ENCODE data around the gene NCAM1.
A peak's percentile ranks its signal among the peaks of the same experiment; 100 is the strongest.

Gene NCAM1

GRCh38 chr11:113311536-113311935 is 350.3 kb downstream of the NCAM1 start:
- DNase-seq (ENCODE audit: low spot score) = no peak

DNA sequence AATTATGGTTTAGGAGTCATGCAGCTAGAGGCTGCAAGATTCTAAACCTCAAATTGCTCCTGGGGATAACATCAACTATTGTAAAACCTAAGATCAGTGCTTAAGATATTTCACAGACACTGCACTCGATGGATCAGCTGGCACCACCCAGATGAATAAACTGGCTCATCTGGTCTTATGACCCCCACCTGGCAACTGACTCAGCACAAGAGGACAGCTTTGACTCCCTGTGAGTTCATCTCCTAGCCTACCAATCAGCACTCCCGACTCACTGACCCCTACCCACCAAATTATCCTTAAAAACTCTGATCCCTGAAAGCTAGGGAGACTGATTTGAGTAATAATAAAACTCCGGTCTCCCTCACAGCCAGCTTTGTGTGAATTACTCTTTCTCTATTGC is 352.4 kb downstream of the NCAM1 start:
- no peak for DNase-seq (ENCODE audit: low spot score)

DNA sequence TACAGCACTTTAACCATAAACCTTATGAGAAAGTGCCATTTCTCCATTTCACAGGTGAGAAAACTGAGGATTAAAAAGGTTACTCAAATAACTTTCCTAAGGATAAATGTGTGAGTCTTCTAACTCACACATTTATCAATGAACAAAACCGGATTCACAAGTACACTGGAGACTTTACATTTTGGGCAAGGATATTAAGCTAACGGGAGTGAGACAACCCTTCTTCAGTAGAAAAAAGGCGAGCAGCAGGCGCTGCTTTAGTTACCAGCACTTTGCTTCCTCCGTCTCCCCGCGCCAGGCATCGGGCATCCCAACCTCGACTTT is 352.8 kb downstream of the NCAM1 start:
- no peak for DNase-seq (ENCODE audit: low spot score)

GRCh38 chr11:113314389-113315301 is 353.4 kb downstream of the NCAM1 start, which contains the start of gene TTC12:
Gene TTC12, plus strand, starts transcription at chr11:113314583. Its CDS starts 1,675 bp downstream, at chr11:113316258.
- DNase-seq (ENCODE audit: low spot score) = peak; percentile 94

DNA sequence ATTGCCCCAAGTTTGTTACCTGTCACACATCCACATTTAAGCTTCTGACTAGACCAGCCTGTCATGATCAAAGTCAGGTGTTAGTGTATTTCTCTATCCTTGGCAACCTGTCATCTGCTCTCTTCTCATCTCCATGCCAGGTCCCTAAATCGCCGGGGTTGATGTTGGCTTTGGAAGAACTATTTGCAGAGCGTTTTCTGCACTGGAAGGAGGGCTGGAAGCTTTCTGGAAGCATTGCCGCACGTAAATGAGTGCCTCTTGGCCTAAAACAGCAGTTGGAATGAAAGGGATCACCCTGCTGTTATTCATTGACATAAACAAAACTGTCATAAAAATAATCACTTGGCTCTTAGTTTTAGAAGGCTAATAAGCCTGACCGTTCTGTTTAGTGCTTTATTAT is 354.6 kb downstream of the NCAM1 start:
- no peak for DNase-seq (ENCODE audit: low spot score)

DNA sequence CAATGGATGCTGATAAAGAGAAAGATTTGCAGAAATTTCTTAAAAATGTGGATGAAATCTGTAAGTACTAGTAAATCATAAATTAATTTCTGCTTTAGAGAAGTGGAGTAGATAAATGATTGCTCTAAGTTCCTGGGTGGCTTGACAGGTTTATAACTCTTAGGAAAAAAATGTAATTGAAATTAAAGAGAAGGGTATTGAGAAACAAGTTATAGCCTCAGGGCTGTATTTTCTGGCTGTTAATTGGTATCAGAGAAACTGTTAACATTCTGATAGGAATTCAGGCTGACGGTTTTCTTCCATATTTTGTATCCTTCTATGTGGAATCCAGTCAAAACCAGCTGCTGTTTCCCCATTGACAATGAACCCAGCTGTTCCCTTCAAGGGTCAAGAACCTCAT is 355.0 kb downstream of the NCAM1 start:
- DNase-seq (ENCODE audit: low spot score) = no peak

GRCh38 chr11:113317339-113317738 is 356.1 kb downstream of the NCAM1 start:
- DNase-seq (ENCODE audit: low spot score) = no peak

- DNase-seq (ENCODE audit: low spot score) = no peak
Measured at GRCh38 chr11:113319085-113319484, 357.9 kb downstream of the NCAM1 start.

- no peak for DNase-seq (ENCODE audit: low spot score)
Measured at GRCh38 chr11:113322158-113322557, 360.9 kb downstream of the NCAM1 start.

DNA sequence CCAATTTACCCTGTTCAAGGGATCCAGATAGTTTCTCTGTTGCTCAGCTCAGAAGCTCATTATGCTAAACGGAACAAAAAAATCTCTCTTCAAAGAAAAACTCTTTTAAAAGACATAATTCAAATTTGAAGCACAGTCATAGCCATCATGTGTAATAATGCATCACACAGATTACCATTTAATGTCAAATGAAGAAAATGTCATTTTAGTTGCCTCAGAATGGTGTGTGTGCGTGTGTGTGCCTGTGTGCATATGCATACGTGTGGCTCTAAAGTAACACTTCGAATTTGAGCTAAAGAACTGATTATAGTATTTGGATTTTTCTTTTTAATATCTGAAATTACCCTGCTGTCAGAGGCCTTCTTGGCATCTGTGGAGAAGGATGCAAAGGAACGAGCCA is 363.0 kb downstream of the NCAM1 start:
- DNase-seq (ENCODE audit: low spot score) = no peak

All from globus pallidus (tissue), 1 donor.